Measurements from ENCODE around the gene WFDC9.
"Not testable (repeated sequence)": the region's sequence is repeated elsewhere in the genome, so short reads cannot be mapped to it uniquely, and the experiment has no call there.

The WFDC9 gene

GRCh38 chr20:45592574-45593189, 38.4 kb downstream of the WFDC9 start:
- peak; percentile 53 for DNase-seq (ENCODE audit: low read depth)

- no peak for DNase-seq (ENCODE audit: low read depth)
Measured at GRCh38 chr20:45589725-45590124, 41.4 kb downstream of the WFDC9 start.

- no peak for DNase-seq (ENCODE audit: low read depth)
Measured at GRCh38 chr20:45588800-45589199, 42.3 kb downstream of the WFDC9 start.

GRCh38 chr20:45585986-45586385, 45.1 kb downstream of the WFDC9 start:
- not testable (repeated sequence) for DNase-seq (ENCODE audit: low read depth)

GRCh38 chr20:45584294-45584693, 46.8 kb downstream of the WFDC9 start:
- DNase-seq (ENCODE audit: low read depth): not testable (repeated sequence)

- no peak for DNase-seq (ENCODE audit: low read depth)
Measured at GRCh38 chr20:45583502-45583901, 47.6 kb downstream of the WFDC9 start.

DNA sequence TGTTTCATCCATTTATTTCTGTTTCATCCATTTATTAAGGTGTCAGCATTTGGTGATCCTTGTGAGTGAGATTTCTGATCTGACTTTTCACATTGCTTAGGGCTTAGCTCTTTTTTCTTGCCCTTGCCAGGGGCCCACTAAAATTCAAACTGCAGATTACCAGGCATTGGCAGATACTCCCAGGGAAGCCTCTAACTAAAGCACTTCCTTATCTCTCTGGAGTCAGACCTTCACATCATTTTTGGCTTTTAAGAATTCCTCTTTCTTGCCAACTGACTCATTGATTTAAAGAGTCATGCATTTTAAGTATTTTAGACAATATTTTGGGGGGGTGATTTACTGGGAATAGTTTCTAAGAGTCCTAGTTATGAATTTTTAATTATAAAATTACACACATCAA, 49.4 kb downstream of the WFDC9 start:
- DNase-seq (ENCODE audit: low read depth): no peak

- DNase-seq (ENCODE audit: low read depth): no peak
Measured at GRCh38 chr20:45579184-45579583, 51.9 kb downstream of the WFDC9 start, which contains the start of gene WFDC8. WFDC8 (minus strand) TSS chr20:45579284; CDS start chr20:45579247, 37 bp downstream.

- no peak for DNase-seq (ENCODE audit: low read depth)
Measured at GRCh38 chr20:45578231-45578630, 52.9 kb downstream of the WFDC9 start.

DNA sequence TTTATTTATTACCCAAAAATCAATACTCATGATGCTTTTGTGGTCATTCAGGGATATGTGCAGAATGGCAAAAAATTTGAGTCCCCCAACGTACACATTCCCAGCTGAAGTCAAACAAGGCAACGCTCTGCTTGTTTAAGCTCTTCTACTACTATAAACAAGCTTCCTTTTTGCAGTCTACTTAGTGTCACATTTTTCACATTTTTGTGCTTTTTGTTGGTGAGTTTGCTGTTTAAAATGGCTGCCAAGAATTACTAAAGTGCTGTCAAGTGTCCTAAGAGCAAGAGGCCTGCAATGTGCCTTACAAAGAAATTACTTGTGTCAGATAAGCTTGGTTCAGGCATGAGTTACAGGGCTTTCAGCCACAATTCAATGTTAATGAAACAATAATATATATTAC, 54.1 kb downstream of the WFDC9 start:
- no peak for DNase-seq (ENCODE audit: low read depth)

DNA sequence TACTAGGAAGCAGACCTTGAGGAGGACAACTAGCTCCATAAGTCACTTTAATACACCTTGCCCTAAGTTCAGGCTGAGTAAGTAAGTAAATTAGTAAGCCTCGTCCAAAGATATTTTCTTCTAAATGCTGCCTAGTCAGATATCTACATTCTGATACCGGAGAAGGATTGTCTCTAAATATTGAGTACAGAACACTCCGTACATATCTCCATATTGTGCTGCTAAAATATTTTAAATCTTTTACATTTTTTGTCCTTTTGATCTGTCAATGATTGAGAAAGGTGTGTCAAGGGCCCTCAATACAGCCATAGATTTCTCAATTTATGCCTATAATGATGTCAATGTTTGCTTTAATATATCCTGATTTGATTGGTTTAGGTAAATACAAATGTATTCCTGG, 55.2 kb downstream of the WFDC9 start:
- DNase-seq (ENCODE audit: low read depth): no peak

DNA sequence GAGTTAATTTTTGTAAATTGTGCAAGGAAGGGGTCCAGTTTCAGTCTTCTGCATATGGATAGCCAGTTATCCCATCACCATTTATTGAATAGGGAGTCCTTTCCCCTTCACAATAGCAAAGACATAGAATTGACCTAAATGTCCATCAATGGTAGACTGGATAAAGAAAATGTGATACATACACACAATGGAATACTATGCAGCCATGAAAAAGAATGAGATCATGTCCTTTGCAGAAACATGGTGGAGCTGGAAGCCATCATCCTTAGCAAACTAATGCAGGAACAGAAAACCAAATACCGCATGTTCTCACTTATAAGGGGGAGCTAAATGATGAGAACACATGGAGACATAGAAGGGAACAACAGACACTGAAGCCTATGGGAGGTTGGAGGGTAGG, 61.4 kb downstream of the WFDC9 start:
- DNase-seq (ENCODE audit: low read depth): not testable (repeated sequence)

DNA sequence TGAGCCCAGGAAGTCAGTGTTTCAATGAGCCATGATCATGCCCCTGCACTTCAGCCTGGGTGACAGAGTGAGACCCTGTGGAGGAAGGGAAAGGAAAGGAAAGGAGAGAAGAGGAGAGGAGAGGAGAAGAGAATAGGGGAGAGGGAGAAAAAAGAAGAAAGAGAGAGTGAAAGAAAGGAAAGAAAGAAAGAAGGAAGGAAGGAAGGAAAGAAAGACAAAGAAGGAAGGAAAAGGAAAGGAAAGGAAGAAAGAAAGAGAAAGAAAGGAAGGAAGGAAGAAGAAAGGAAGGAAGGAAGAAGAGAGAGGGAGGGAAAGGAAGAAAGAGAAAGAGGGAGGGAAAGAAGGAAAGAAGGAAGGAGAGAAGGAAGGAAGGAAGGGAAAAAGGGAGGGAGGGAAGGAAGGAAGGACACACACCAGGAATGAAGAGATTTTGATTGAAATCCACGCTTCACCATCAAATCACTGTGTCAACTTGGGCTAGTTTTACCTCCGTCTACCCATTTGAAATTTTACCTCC, 66.3 kb downstream of the WFDC9 start:
- no peak for DNase-seq (ENCODE audit: low read depth)
